ENCODE data around the gene COX17. TPM values are rescaled to one million over a fixed set of nuclear protein-coding genes. Genes with fewer than 3 reads are reported as not detected.

COX17 gene
- total RNA-seq, 1 donor from 2014 or later, result 27.5 TPM

- no peak for DNase-seq (ENCODE audit: low read depth, low spot score)
- Mint-ChIP-seq H3K36me3 (ENCODE audit: low read depth) (no peaks in the 10 kb centered on the region), H3K4me3 (no peak overlapping the region), H3K27ac (ENCODE audit: unreplicated experiment) (no peak overlapping the region), H3K27me3 (ENCODE audit: low read depth) (no peaks in the 10 kb centered on the region), H3K9me3 (no peaks in the 10 kb centered on the region), H3K4me1 (no peaks in the 10 kb centered on the region)
- no peak for TF ChIP-seq CTCF (conservative IDR thresholded peaks at IDR 0.05)
Measured at GRCh38 chr3:119664370-119664769, 12.8 kb downstream of the COX17 start.

GRCh38 chr3:119663885-119664284 is 13.3 kb downstream of the COX17 start:
- no peaks in the 10 kb centered on the region for H3K9me3 Mint-ChIP-seq
- no peaks in the 10 kb centered on the region for H3K4me1 Mint-ChIP-seq
- H3K27me3 Mint-ChIP-seq (ENCODE audit: low read depth), result no peaks in the 10 kb centered on the region
- H3K27ac Mint-ChIP-seq (ENCODE audit: unreplicated experiment), result no peak overlapping the region
- H3K4me3 Mint-ChIP-seq, result no peak overlapping the region
- TF ChIP-seq CTCF (conservative IDR thresholded peaks at IDR 0.05), result no peak
- DNase-seq (ENCODE audit: low read depth, low spot score), result no peak
- no peaks in the 10 kb centered on the region for H3K36me3 Mint-ChIP-seq (ENCODE audit: low read depth)

GRCh38 chr3:119662604-119663373 is 14.4 kb downstream of the COX17 start:
- no peaks in the 10 kb centered on the region for H3K36me3 Mint-ChIP-seq (ENCODE audit: low read depth)
- no peak for TF ChIP-seq CTCF (conservative IDR thresholded peaks at IDR 0.05)
- H3K4me1 Mint-ChIP-seq, result no peaks in the 10 kb centered on the region
- no peak overlapping the region for H3K27ac Mint-ChIP-seq (ENCODE audit: unreplicated experiment)
- DNase-seq (ENCODE audit: low read depth, low spot score), result no peak
- H3K27me3 Mint-ChIP-seq (ENCODE audit: low read depth), result no peaks in the 10 kb centered on the region
- no peaks in the 10 kb centered on the region for H3K9me3 Mint-ChIP-seq
- no peak overlapping the region for H3K4me3 Mint-ChIP-seq

GRCh38 chr3:119660474-119661440 is 16.4 kb downstream of the COX17 start, which contains the start of gene POPDC2:
Gene POPDC2 (minus strand): TSS chr3:119660589. CDS start chr3:119660423, 166 bp downstream.
- no peaks in the 10 kb centered on the region for H3K27me3 Mint-ChIP-seq (ENCODE audit: low read depth)
- no peak within 1 kb of the TSS for H3K4me3 Mint-ChIP-seq
- peak within 1 kb of the TSS; percentile 28 for H3K27ac Mint-ChIP-seq (ENCODE audit: unreplicated experiment)
- no peaks in the 10 kb centered on the region for H3K36me3 Mint-ChIP-seq (ENCODE audit: low read depth)
- no peak for DNase-seq (ENCODE audit: low read depth, low spot score)
- no peaks in the 10 kb centered on the region for H3K4me1 Mint-ChIP-seq
- no peaks in the 10 kb centered on the region for H3K9me3 Mint-ChIP-seq
- TF ChIP-seq CTCF (conservative IDR thresholded peaks at IDR 0.05), result no peak

GRCh38 chr3:119659606-119660291 is 17.5 kb downstream of the COX17 start:
- no peak for DNase-seq (ENCODE audit: low read depth, low spot score)
- TF ChIP-seq CTCF (conservative IDR thresholded peaks at IDR 0.05), result no peak
- Mint-ChIP-seq H3K27ac (ENCODE audit: unreplicated experiment) (peak overlapping the region; percentile 28), H3K4me1 (no peaks in the 10 kb centered on the region), H3K27me3 (ENCODE audit: low read depth) (no peaks in the 10 kb centered on the region), H3K9me3 (no peaks in the 10 kb centered on the region), H3K36me3 (ENCODE audit: low read depth) (no peaks in the 10 kb centered on the region), H3K4me3 (no peak overlapping the region)
